Activated T-cell treated with anti-CD3 and anti-CD28 coated beads for 1 hour (primary cell): Measurements from ENCODE around the gene MBNL3.

Experiments used
- DNase-seq: peaks from one replicate; pipeline ENCODE4 v3.0.0-alpha.2; 2020; ENCODE audit warnings: low read depth

The MBNL3 gene

DNA sequence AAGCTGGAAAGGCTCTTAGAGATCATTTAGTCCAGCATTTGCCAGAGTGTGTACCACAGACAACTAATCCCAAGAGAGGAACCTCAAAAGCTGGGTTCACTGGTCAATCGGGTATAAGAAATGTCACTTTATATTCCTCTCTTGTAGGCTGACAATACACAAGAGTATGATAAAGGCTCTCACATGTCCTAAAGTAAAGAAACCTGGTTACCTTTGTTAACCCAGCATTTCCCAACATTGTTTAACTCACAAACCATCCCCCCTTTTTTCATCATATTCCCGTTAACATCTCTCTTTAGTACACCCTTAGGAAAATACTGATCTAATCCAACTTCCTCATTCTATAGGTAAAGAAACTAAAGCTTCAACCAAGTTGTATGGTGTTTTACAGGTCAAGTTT lies 74.4 kb downstream of the MBNL3 start:
- no peak for DNase-seq

DNA sequence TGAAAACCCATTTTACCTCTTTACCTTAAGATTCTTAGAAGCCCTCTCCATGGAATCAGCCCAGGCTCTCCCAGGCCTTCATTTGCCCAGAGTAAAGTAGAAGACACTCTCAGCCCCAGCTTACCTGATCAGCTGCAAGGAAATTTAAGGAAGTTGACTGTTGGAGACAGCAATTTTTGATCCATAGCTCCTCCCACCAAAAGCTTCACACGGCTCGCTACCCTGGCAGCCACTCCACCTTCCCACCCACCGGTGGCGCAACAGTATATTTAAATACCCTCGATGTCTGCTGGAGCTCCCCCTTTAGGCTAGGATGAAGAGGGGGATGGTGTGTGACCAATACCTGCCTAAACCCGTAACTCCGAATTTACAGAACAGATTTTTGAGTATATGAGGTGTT lies 75.4 kb downstream of the MBNL3 start:
- DNase-seq: no peak

DNA sequence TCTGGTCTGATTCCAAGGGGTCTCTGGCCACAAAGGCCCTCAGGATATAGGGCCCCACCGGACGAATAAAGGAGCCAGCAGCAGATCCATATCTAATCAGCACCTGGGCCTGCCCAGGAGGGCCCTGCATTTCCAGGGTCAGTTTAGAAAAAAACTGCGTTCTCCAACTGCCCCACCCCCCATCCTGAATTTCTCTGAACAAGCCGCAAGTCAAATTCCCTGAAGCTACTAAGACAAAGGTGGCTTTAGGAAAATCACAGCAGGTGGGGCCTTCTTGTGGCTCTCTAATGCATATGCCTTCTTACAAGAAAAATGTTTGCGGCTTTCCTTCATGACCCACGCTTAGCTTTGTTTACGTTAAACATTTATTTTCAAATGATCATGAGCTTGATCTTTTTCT lies 76.6 kb downstream of the MBNL3 start:
- no peak for DNase-seq

DNA sequence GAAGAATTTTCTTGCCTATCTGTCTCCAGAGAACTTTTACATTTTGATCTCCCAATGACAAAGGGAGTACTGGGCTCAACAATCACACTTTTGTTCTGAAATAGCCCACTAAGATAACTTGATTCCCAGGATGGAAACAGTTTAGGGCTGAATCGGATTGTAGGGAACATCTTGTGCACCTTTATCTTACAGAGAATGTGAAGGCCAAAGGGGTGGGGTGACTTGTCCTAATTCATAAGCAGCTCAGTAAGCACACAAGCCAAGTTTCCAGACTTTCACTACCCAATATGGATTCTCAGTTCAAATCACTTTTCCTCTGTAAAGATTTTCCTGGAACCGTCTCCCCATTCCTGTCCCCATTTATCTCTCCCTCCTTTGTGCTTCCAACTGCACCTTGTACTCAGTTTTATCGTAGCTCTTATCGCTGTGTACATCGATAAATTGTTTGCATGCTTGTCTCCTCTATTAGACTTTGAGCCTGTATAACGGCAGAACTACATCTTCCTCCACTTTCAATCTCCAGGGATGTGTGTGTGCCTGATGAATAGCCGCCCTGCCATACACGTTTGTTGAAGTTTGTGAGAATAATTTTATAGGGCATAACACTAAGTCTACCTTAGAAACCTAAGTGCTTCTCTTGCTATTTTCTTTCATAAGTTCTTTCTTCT lies 77.4 kb downstream of the MBNL3 start:
- no peak for DNase-seq

DNA sequence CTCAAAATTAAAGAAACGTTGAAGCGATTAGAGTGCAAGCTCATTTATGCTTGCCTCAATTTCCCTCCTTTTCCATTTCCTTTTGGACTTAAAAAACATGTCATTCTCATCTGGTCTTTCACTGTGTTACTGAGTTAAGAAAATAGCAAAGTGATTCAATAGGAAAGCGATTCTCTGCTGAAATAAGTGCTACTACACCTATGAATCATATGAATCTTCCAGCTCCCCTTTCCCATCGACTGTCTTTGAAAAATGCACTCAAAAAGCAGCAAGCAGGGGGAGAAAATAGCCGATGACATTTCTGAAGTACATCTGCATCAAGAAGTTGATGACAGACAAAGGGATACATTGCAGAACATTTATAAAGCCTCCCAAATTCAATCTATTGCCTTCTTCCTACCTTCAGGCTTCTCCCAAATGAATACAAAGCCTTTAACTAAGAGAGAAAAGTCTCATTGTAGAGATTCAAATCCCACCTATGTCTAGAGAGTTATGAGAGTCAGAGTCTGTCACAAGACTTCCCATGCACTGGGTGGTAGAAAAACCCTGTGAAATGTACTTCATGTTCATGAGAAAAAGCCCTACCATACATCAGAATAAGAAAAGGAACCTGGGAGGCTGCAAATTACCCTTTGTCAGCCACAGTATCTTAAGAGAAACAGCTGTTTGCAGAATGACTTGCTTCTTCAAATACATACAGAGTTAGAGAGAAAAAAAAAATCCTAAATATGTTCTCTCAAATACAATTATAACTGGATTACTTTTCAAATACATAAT lies 78.9 kb downstream of the MBNL3 start:
- no peak for DNase-seq

DNA sequence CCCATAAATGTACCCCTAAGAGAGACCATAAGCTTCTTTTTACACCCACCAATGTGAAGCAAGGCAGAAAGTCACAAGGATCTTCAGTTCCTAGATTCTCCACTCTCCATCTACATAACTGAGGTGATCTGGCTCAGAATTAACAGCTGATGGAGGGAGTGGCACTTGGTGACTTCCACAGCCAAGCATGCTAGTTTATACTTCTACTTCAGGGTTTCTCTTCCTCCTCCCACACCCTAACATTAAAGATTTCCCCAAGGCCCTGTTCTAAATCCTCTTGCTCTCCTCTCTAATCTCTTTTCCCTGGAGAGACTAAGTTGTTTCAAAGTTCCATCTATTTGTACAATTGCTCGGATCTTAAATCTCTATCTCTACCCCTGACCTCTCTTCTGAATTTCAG lies 81.1 kb downstream of the MBNL3 start:
- no peak for DNase-seq

DNA sequence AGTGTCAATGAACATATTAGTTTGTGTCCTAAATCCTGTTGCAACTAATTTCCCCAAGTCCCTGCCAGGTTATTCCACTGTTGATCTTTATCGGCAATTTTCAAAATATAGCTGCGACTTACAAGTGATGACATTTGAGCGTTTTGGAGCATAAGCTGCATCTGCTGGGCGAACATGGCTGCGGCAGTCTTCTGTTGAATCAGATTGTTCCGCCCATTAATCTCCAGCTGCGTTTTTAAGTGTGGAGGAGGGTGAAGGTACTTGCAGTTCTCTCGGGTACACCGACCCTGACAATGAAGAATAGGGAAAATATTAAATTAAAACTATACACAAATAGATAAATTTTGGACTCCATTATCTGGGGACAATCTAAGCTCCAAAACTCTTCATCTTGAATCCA lies 82.7 kb downstream of the MBNL3 start:
- DNase-seq: no peak

DNA sequence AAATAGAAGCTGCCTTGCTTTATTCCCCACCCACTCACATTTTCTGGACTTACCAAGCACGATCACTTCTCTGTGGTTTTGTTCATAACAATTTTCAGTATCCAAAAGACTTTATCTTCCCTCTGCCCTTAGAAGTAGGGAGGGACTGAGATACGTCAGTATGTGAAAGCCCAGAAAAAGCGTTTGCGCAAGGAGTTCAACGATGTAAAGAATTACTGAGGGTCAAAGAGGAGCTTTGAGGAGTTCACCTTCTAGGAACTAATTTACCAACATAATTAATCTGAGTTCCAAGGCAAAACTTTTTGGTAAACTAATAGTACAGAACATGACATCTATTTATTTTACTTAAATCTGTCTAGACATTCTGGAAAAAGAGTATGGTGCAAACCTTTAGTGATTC lies 84.6 kb downstream of the MBNL3 start:
- DNase-seq: no peak

DNA sequence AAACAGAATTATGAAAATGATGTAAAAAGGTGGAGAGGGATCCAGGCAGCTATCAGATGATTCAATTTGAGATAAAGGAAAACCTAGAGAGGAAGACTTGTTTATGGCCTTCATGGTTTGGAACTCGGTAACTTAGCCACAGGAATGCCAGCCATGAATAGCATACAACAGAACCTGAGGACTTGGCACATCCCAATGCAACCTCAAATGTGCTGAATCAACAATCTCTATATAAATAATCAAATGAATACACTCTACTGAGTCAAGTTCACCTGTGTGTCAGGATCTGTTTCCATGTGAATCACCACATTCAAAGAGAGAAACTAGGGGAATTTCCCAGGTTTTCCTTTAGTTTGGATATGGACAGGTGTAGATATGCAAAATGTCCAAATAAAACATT lies 86.9 kb downstream of the MBNL3 start:
- DNase-seq: no peak

DNA sequence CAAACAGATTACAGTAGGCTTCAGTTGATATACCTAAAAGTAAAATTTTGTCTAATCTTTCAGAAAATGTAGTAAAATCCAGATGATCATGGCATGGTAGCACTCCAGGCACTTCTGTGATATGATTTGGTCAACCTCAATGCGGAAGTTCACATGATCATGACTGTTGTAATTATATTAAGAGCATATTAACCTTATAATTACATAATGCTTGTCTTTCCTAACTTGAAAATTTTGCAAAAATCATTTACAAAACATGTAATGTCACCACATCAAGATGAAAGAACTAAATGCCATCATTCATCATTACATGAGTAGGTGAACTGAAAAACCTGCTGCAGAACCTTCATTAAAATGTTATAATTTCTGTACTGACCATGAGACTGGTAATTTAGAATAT lies 88.1 kb downstream of the MBNL3 start:
- no peak for DNase-seq

DNA sequence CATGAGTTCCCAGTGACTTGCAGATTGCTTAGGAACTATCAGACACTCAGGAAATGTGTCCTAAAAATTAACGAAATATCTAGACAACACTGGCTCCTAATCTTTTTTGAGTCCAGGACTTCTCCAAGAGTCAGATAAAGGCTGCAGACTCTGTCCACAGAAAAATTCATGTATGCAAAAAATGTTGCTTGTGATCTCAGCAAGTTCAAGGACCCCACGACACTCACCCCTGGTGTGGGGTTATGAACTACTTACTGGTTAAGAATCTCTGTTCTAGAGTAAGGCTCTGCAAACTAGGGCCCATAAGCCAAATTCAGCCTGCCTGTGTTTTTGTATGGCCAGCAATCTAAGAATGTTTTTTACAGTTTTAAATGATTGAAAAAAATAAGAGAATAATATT lies 93.2 kb downstream of the MBNL3 start:
- no peak for DNase-seq

DNA sequence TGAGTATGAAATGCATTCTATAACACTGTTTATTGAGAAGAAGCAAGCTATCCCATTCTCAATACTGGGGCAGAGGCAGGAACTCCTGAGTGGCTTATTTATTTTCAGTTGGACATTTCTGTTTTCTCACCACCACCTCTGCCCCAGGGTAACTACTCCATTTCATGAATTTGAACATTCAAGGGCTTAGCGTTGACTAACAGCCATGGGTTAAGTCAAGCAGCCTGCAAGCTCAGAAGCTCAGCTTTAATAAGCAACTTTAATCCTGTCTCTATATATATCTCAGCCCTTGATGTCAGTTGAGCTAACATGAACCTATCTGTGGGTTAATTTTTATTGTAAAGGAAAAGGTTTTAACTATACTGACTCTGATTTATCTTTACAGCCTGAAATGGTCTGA lies 93.8 kb downstream of the MBNL3 start:
- DNase-seq: no peak

DNA sequence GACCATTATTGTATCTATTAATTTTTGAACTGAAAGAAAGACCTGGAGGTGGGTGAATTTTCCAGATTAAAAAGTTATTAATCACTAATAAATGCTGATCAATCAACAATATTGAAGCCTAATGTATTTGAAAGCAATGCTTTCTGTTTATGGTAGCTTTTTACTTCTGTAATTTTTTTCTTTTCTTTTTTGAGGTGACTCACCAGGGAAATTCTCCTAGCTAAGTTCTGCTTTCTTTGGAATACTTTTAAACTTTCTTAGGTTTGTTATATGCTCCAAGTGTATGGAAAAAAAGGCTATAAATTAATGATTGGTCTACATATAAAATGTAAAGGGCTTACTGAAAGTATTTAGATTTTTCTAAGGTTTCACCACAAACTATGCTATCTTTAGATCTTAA lies 94.2 kb downstream of the MBNL3 start:
- DNase-seq: no peak

DNA sequence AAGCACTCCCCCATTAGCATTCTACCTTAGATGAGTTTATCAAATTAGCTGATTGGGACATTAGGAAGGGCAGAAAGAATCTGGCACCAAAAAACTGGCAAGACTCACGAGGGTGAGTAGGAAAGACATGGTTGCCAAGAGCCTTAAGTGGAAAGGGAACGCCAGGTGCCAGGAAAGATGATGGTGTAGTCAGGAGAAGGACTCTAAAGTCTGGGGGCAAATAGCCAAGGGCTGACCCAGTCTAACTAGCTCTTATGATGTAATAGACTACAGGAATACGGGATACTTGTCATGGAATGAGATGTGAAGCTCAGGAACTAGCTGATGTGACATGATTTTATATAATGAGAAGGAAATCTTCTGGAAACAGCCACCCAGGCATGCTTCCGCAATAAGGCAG lies 94.8 kb downstream of the MBNL3 start:
- no peak for DNase-seq

DNA sequence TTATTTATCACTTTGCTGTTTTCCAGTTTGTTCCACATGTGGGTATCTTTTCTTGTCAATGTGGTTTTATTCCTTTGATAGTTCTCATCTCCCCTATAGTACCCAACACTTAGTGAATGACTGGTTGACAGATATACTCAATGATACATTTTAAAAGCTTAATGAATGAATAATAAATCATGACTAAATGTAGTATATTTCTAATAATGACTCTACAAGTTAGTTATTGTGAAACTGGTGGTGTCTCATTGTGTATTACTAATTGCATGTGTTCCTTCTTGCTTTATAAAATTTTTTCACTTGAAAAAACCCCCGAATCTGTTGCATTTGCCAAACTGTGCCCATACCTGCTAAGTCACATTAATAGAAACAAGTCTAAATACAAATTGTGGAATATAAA lies 95.4 kb downstream of the MBNL3 start:
- DNase-seq: no peak

DNA sequence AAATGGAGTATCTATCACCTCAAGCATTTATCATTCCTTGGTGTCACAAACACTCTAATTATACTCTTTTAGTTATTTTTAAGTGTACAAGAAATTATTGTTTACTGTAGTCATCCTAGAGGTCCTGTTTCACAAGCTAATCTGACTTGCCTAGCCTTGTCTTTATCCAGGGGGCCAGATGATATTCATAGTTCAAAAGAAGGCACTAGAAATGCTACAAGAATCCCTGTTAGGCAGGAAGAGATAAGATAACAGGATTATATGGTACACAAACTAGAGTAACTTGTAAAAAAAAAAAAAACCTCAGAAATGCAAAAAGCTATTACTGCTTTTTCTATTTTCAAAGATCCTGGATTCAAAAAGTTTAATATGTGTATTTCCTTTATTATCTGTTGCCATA lies 95.8 kb downstream of the MBNL3 start:
- DNase-seq: no peak

DNA sequence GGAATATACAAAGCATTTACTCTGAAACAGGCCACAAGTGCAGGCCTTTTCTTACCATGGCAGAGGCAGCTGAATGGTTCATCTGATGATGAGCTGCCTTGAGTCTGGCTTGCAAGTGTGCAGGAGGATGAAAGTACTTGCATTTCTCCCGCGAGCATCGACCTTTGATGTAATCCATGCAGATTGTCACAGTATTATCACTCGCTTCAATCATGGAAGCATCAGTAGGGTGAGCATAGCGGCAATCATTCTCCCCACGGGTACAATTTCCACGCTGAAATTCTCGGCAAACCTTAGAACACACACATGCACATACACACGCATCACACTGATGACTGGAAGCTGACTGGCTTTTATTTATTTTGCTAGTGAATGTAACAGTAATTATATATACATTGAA lies 98.0 kb downstream of the MBNL3 start:
- no peak for DNase-seq

DNA sequence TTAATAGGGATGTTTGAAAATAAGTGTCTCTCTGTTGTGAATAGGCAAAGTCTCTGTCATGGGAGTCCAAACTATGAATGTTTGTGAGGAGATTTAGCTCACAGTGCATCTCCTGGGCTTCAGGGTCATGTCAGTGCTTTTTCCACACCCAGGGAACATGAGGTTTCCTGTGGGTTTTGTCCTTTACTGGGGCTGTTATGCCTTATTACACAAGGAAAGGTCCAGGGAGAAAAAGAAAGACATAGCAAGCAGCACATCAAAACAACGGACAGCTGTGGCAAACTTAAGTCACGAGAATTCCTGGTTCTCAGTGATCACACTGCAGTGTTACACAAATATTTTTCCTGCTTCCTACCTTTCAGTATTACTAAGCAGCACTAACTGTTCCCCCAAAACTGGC lies 99.4 kb downstream of the MBNL3 start:
- DNase-seq: no peak

DNA sequence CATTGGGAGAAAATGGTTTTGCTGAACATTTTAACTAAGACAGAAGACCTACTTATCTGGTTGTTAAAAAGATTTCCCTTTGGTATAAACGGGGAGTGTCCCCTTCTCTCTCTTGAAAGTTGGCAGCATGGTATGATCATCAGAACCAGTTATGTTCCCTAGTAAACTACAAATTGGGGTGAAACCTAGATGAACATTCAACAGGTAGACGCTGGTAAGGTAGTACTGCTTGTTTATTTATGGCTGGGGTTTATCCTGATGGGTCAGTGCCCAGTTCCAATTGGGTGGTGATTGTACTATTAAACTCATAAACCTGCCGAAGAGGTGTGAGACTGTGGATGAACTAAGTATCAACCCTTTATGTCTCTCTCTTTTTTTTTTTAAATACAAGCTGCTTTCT lies 100.5 kb downstream of the MBNL3 start:
- no peak for DNase-seq

DNA sequence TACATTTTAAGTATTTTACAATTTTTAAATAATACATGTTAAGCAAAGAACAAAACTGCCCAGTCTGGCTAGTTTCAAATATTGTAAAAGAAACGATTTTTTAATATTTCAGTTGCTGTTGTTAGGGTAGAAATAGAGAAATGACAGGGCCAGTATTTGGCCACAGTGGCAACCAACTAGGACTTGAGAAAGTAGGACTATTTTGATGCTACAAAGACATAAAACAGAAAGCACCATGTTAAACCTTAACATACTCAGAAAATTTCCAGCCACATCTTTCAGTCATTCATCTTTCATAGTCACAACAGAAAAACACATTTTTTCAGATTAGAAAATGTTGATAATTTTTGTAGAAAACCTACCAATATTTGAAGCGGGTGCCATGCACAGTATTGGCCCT lies 104.5 kb downstream of the MBNL3 start:
- no peak for DNase-seq

DNA sequence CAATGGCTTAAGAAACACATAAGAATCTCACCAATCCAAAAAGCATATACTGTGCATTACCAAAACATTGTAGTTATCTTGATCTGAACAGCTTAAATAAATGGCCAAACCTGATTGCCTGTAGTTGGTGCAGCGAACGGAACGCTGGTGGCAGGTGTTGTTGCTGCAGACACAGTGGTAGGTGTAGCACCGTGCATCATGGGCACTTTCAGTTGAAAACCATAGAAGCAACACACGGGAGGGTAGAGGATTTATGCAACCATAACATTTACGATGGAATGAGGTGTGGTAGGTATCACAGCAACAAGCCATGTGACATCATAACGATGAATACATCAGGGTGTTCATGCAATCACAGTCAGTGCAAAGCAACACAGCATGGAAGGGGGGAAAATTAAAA lies 106.8 kb downstream of the MBNL3 start:
- no peak for DNase-seq

DNA sequence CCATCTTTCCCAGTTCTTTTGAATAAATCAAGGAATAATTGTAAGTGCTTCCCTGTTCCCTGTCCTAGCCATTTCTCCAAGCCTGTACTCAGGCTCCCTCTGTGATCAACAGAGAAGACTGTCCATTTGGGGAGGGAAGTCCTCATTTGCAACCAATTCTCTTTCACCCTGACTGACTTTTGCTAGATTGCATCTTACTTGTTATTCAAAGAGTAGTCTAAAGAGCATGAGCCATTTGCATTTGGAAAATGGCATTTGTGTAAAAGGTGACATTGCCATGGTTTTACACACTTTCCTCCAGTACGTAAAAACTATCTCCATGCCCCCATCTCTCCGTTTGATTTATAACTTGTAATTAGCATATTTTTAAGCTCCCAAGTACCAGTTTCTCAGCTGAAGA lies 110.6 kb downstream of the MBNL3 start:
- no peak for DNase-seq

DNA sequence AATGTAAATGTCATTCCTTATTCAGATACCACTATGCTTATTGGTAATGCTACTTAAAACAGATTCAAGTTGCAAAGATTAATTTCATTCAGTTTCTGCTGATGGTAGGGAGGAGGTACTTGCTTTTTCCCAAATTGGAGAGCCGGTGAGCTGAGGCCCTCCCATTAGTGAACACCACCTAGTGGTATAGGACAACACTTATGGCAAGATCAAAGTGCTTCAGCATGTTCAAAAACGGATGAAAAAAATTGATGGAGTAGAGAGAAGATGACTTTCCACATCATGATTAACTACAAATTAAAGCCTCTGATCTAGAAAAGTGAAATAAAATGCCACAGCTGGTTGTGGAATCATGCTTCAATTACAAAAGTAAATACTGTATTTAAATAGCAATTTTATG lies 112.9 kb downstream of the MBNL3 start:
- DNase-seq: no peak

DNA sequence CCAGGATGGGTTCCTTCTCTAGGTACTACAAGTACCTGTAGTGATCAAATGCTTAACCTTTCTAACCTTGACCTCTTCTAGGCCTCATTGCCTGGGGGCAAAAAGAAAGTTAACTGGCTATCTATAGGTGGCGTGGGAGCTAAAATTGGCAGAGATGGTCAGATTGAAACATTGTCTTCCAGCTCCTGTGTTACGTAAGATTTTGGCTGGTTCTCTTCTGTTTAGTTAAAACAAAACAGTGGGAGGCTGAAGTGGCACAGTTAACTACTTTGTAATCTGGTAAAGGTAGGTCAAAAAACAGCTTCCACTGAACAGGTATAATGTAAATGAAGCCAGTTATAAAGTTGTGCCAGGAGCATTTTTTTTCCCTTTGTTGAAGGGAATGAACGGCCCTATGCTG lies 115.2 kb downstream of the MBNL3 start:
- no peak for DNase-seq
